ENCODE data around the gene ARHGEF5. TPM values are rescaled to one million over a fixed set of nuclear protein-coding genes. Genes with fewer than 3 reads are reported as not detected.
"Not testable (repeated sequence)": the region's sequence is repeated elsewhere in the genome, so short reads cannot be mapped to it uniquely, and the experiment has no call there.

Gene ARHGEF5
- polyA plus RNA-seq, 6 donors from 2014 or later, result 1.3 to 5.7 (median 1.9) TPM; not detected in 1

GRCh38 chr7:144356185-144356584, 983 bp downstream of the ARHGEF5 start:
- not testable (repeated sequence) for H3K4me3 Mint-ChIP-seq; ATAC-seq (ENCODE audit: low read depth in 2 of 2); H3K9me3 Mint-ChIP-seq; H3K27ac Mint-ChIP-seq; H3K36me3 Mint-ChIP-seq; DNase-seq; H3K27me3 Mint-ChIP-seq
- H3K4me1 Mint-ChIP-seq, result peaks cover 11 to 23% (median 11%) of the 10 kb centered on the region in 3 donors

DNA sequence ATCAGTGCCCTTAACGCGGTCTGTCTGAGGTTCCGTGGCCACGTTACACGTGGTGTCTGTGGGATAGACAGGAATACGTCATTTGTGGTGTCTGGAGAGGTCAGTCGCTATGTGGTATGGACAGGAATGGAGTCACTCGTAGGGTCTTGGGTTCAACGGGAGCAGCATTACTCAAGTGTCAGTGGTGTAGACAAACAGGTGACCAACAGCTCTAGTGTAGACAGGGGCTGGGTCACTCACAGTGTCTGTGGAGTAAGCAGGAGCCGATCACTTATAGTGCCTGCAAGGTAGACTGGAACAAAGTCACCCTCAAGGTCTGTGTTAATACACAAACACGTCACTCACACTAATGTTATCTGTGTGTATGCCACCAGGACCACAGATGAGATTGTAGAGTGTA, 1.7 kb downstream of the ARHGEF5 start:
- not testable (repeated sequence) for H3K9me3 Mint-ChIP-seq; DNase-seq; ATAC-seq (ENCODE audit: low read depth in 2 of 2); H3K27me3 Mint-ChIP-seq; H3K27ac Mint-ChIP-seq; H3K36me3 Mint-ChIP-seq; H3K4me3 Mint-ChIP-seq
- peaks cover 11 to 23% (median 11%) of the 10 kb centered on the region in 3 donors for H3K4me1 Mint-ChIP-seq

- not testable (repeated sequence) for H3K4me3 Mint-ChIP-seq; H3K4me1 Mint-ChIP-seq; DNase-seq; H3K27ac Mint-ChIP-seq; H3K9me3 Mint-ChIP-seq; ATAC-seq (ENCODE audit: low read depth in 2 of 2); H3K36me3 Mint-ChIP-seq; H3K27me3 Mint-ChIP-seq
These were observed 6.9 kb downstream of the ARHGEF5 start for GRCh38 chr7:144362061-144362460.

GRCh38 chr7:144365523-144365922, 10.3 kb downstream of the ARHGEF5 start:
- not testable (repeated sequence) for H3K4me1 Mint-ChIP-seq; H3K27ac Mint-ChIP-seq; H3K36me3 Mint-ChIP-seq; DNase-seq; H3K9me3 Mint-ChIP-seq; ATAC-seq (ENCODE audit: low read depth in 2 of 2); H3K27me3 Mint-ChIP-seq; H3K4me3 Mint-ChIP-seq

- H3K27me3 Mint-ChIP-seq; H3K27ac Mint-ChIP-seq; H3K9me3 Mint-ChIP-seq; H3K4me1 Mint-ChIP-seq; DNase-seq; H3K36me3 Mint-ChIP-seq; ATAC-seq (ENCODE audit: low read depth in 2 of 2); H3K4me3 Mint-ChIP-seq: not testable (repeated sequence)
These were observed 12.0 kb downstream of the ARHGEF5 start for GRCh38 chr7:144367250-144367649.

DNA sequence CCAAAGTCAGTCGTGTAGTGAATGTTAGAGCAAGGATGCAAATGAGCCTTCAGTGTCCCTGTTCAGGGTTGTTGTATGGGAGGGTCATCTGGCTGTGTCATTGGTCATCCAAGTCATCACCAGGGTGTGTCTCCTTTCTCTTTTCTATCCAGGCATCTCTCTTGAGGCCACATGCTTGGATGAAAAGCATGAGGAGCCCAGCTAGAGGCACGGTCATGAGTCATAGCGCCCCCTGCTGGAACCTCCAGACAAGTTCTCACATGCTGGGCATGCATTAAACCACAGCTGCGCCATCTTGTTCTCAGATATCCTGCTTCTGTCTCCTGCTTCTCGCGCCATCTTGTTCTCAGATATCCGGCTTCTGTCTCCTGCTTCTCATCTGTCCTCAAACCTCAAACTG, 14.0 kb downstream of the ARHGEF5 start:
- not testable (repeated sequence) for H3K27me3 Mint-ChIP-seq; H3K9me3 Mint-ChIP-seq; H3K36me3 Mint-ChIP-seq; H3K4me1 Mint-ChIP-seq; H3K27ac Mint-ChIP-seq; ATAC-seq (ENCODE audit: low read depth in 2 of 2); DNase-seq; H3K4me3 Mint-ChIP-seq

DNA sequence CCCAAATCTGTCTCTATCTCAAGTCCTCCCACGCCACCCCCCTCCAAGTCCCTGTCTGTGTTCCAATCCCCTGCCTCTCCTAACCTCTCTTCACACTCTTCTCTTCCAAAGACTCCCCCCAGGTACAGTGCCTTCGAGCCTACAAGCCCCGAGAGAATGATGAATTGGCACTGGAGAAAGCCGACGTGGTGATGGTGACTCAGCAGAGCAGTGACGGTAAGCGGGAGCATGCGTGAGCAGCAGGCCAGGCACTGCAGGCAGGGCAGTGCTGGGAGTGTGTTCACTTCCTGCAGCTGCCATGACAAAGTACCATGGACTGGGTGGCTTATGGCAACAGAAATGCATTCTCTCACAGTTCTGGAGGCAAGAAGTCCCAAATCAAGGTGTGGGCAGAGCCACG, 23.4 kb downstream of the ARHGEF5 start:
- H3K4me3 Mint-ChIP-seq, result no peak overlapping the region
- peaks cover 0 to 6% (median 2%) of the 10 kb centered on the region in 3 donors for H3K4me1 Mint-ChIP-seq
- peaks cover 0 to 1% (median 0%) of the 10 kb centered on the region in 7 donors for H3K9me3 Mint-ChIP-seq
- H3K27me3 Mint-ChIP-seq, result no peaks in the 10 kb centered on the region
- peaks cover 12 to 15% of the 10 kb centered on the region in 2 donors for H3K36me3 Mint-ChIP-seq
- peak overlapping the region in 2 of 6 donors; percentile 44 to 86 for H3K27ac Mint-ChIP-seq
- no peak for ATAC-seq (ENCODE audit: low read depth in 2 of 2)
- no peak for DNase-seq

GRCh38 chr7:144379776-144380384, 24.7 kb downstream of the ARHGEF5 start:
- Mint-ChIP-seq H3K36me3 (peaks cover 12 to 15% of the 10 kb centered on the region in 2 donors), H3K4me1 (peaks cover 9 to 18% (median 14%) of the 10 kb centered on the region in 3 donors), H3K27me3 (no peaks in the 10 kb centered on the region), H3K27ac (no peak overlapping the region), H3K4me3 (no peak overlapping the region), H3K9me3 (peaks cover 0 to 1% (median 0%) of the 10 kb centered on the region in 7 donors)
- ATAC-seq (ENCODE audit: low read depth in 2 of 2) (no peak), DNase-seq (no peak)

- peak in 1 of 2 donors; percentile 25 for ATAC-seq (ENCODE audit: low read depth in 2 of 2)
- H3K27me3 Mint-ChIP-seq, result no peaks in the 10 kb centered on the region
- peaks cover 0 to 5% of the 10 kb centered on the region in 2 donors for H3K36me3 Mint-ChIP-seq
- H3K27ac Mint-ChIP-seq, result peak overlapping the region in 4 of 6 donors; percentile 9 to 78 (median 32)
- peak overlapping the region in 1 of 8 donors; percentile 2 for H3K4me3 Mint-ChIP-seq
- DNase-seq, result no peak
- no peaks in the 10 kb centered on the region for H3K9me3 Mint-ChIP-seq
- peaks cover 14% of the 10 kb centered on the region in 3 donors for H3K4me1 Mint-ChIP-seq
These were observed 28.9 kb downstream of the ARHGEF5 start for GRCh38 chr7:144384071-144384470.

DNA sequence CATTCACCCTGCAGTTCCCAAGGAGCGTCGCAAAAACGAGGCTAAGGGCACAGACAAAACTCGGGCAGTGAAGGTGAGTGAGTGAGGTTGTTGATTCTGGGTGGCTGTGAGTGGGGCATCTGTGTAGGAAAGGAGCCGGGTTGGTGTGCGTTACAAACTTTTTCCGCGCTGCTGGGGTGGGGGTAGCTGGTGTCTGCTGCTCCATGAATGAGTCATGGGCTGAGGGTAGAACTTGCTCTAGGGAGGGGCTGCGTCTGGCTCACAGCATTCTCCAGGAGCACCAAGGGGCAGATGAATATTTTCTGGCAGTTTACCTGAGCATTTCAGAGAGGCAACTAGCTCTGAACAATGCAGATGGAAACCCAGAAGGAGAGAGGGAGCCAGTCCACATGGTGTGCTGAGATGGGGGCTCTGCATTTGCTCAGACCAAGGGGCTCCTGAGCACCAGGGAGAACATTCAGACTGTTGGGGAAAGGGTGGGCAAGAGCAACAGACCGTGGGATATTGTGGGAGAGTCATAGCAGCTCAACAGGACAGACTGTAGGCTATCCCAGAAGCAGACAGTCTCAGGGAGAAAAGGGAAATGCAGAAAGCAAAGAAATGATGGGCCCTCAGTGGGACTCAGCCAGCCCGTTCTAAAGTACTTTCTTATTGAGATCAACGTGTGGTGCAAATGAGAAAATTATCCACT, 29.5 kb downstream of the ARHGEF5 start:
- DNase-seq (no peak), ATAC-seq (ENCODE audit: low read depth in 2 of 2) (no peak)
- H3K4me3 Mint-ChIP-seq, result no peak overlapping the region
- peak overlapping the region in 4 of 6 donors; percentile 9 to 78 (median 26) for H3K27ac Mint-ChIP-seq
- peaks cover 14% of the 10 kb centered on the region in 3 donors for H3K4me1 Mint-ChIP-seq
- H3K27me3 Mint-ChIP-seq, result no peaks in the 10 kb centered on the region
- H3K9me3 Mint-ChIP-seq, result no peaks in the 10 kb centered on the region
- H3K36me3 Mint-ChIP-seq, result peaks cover 0 to 5% of the 10 kb centered on the region in 2 donors

- no peaks in the 10 kb centered on the region for H3K36me3 Mint-ChIP-seq
- no peak for DNase-seq
- no peaks in the 10 kb centered on the region for H3K9me3 Mint-ChIP-seq
- H3K27me3 Mint-ChIP-seq, result no peaks in the 10 kb centered on the region
- no peak for ATAC-seq (ENCODE audit: low read depth in 2 of 2)
- H3K4me1 Mint-ChIP-seq, result peaks cover 14 to 18% (median 16%) of the 10 kb centered on the region in 3 donors
- no peak overlapping the region for H3K4me3 Mint-ChIP-seq
- H3K27ac Mint-ChIP-seq, result no peak overlapping the region
These were observed 31.5 kb downstream of the ARHGEF5 start for GRCh38 chr7:144386741-144387140.

DNA sequence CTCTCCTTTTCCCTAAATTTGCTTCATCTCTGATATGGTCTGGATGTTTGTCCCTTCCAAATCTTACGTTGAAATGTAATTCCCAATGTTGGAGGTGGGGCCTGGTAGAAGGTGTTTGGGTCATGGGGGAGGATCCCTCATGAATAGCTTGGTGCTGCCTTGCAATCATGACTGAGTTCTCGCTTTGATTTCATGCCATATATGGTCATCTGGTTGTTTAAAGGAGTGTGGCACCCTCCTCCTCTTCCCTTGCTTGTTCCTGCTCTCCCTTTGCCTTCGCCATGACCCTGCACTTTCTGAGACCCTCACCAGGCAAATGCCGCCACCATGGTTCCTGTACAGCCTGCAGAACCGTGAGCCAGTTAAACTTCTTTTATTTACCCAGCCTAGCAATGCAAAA, 33.7 kb downstream of the ARHGEF5 start:
- no peak overlapping the region for H3K4me3 Mint-ChIP-seq
- peak overlapping the region in 2 of 6 donors; percentile 76 to 96 for H3K27ac Mint-ChIP-seq
- H3K36me3 Mint-ChIP-seq, result no peaks in the 10 kb centered on the region
- H3K27me3 Mint-ChIP-seq, result no peaks in the 10 kb centered on the region
- ATAC-seq (ENCODE audit: low read depth in 2 of 2) (no peak), DNase-seq (no peak)
- H3K4me1 Mint-ChIP-seq, result peaks cover 15 to 17% (median 15%) of the 10 kb centered on the region in 3 donors
- H3K9me3 Mint-ChIP-seq, result no peaks in the 10 kb centered on the region

DNA sequence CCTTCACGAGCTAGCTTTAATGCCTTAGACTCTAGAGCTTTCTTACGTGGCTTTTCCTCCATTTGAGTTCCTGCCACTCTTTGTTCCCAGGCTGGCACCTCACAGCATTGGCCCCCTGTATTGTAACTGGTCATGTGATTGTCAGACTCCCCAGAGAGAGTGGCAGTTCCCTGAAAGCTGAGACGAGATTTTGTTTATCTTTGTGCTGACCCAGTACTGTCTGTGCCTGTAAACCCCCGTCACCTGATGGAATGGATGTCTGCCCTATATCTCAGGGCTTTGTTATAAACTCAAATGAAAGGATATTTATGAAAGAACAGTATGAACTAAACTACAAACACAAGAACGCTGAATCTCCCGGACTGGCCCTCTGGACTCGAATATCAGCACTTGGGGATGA, 35.3 kb downstream of the ARHGEF5 start:
- peaks cover 3 to 6% (median 6%) of the 10 kb centered on the region in 3 donors for H3K4me1 Mint-ChIP-seq

GRCh38 chr7:144391014-144391413, 35.8 kb downstream of the ARHGEF5 start:
- H3K4me3 Mint-ChIP-seq, result no peak overlapping the region
- H3K9me3 Mint-ChIP-seq, result no peaks in the 10 kb centered on the region
- H3K36me3 Mint-ChIP-seq, result no peaks in the 10 kb centered on the region
- ATAC-seq (ENCODE audit: low read depth in 2 of 2) (no peak), DNase-seq (no peak)
- peaks cover 0 to 9% (median 9%) of the 10 kb centered on the region in 3 donors for H3K27me3 Mint-ChIP-seq
- peak overlapping the region in 1 of 6 donors; percentile 75 for H3K27ac Mint-ChIP-seq
- peaks cover 3 to 6% (median 6%) of the 10 kb centered on the region in 3 donors for H3K4me1 Mint-ChIP-seq

More for the DNA sequence above, 35.3 kb downstream of the ARHGEF5 start:
- Mint-ChIP-seq H3K4me3 (no peak overlapping the region), H3K27me3 (peaks cover 0 to 4% (median 3%) of the 10 kb centered on the region in 3 donors), H3K27ac (peak overlapping the region in 2 of 6 donors; percentile 39 to 44), H3K9me3 (no peaks in the 10 kb centered on the region), H3K36me3 (no peaks in the 10 kb centered on the region)
- no peak for ATAC-seq (ENCODE audit: low read depth in 2 of 2)
- DNase-seq, result no peak

All from naive B cell (primary cell).